ENCODE measurements around the gene FYN. TPM values are rescaled to one million over a fixed set of nuclear protein-coding genes. Genes with fewer than 3 reads are reported as not detected.

The FYN gene
- total RNA-seq, 4 donors from 2014 or later, result 56.3 to 96.4 (median 81.8) TPM

DNA sequence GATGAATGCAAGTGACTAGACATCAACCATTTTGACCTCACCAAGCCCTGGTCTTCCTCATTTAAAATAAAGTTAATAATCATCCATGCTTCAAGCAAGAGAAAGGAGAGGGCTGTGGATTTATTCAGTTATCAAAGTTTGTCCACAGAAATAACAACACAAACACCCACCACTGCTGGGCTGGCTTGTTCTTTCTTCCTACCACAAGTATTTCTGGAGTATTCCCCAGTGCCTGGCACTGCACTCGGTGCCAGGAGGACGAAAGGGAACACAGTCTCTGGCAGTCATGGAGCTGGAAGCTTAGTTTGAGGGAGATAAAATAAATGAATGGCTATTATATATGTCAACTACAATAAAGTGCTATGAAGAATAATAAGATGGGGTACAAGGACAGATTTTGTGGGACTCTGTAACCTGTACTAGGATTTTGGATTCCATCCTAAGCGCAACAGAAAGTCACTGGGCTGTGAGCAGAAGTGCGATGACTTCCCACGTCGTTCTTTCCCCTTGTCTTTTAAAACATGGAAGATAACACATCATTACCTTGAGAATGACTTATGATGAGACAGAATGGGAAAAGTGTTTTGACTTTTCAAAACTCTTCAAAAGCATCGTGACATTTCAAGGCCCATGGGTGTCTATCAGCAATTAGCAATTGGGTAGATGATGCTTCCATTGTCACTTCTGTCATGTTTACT lies 193.1 kb downstream of the FYN start:
- WGBS, 2 donors, result 86 to 88% methylated on average over 7 of the region's 7 CpGs
- no peak overlapping the region for H3K4me3 ChIP-seq (ENCODE audit: low read depth, poor library complexity, severe bottlenecking)
- DNase-seq (ENCODE audit: low spot score in 2 of 2), result no peak
- intact Hi-C loops (cut with DNase I; ENCODE audit: low total_unique reads), result no loop called here
- TF ChIP-seq, protein P1, sequence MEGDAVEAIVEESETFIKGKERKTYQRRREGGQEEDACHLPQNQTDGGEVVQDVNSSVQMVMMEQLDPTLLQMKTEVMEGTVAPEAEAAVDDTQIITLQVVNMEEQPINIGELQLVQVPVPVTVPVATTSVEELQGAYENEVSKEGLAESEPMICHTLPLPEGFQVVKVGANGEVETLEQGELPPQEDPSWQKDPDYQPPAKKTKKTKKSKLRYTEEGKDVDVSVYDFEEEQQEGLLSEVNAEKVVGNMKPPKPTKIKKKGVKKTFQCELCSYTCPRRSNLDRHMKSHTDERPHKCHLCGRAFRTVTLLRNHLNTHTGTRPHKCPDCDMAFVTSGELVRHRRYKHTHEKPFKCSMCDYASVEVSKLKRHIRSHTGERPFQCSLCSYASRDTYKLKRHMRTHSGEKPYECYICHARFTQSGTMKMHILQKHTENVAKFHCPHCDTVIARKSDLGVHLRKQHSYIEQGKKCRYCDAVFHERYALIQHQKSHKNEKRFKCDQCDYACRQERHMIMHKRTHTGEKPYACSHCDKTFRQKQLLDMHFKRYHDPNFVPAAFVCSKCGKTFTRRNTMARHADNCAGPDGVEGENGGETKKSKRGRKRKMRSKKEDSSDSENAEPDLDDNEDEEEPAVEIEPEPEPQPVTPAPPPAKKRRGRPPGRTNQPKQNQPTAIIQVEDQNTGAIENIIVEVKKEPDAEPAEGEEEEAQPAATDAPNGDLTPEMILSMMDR (IDR thresholded peaks at IDR 0.05), result no peak
- no peak for TF ChIP-seq POLR2A (IDR thresholded peaks at IDR 0.05)

GRCh38 chr6:111679126-111679858 lies 194.0 kb downstream of the FYN start:
- no peak for TF ChIP-seq POLR2A (IDR thresholded peaks at IDR 0.05)
- TF ChIP-seq, protein P1 (IDR thresholded peaks at IDR 0.05), result no peak
- DNase-seq (ENCODE audit: low spot score in 2 of 2), result no peak
- no peak overlapping the region for H3K4me3 ChIP-seq (ENCODE audit: low read depth, poor library complexity, severe bottlenecking)
- WGBS, 2 donors, result 84 to 86% methylated on average over 5 of the region's 5 CpGs
- intact Hi-C loops (cut with DNase I; ENCODE audit: low total_unique reads), result no loop called here

DNA sequence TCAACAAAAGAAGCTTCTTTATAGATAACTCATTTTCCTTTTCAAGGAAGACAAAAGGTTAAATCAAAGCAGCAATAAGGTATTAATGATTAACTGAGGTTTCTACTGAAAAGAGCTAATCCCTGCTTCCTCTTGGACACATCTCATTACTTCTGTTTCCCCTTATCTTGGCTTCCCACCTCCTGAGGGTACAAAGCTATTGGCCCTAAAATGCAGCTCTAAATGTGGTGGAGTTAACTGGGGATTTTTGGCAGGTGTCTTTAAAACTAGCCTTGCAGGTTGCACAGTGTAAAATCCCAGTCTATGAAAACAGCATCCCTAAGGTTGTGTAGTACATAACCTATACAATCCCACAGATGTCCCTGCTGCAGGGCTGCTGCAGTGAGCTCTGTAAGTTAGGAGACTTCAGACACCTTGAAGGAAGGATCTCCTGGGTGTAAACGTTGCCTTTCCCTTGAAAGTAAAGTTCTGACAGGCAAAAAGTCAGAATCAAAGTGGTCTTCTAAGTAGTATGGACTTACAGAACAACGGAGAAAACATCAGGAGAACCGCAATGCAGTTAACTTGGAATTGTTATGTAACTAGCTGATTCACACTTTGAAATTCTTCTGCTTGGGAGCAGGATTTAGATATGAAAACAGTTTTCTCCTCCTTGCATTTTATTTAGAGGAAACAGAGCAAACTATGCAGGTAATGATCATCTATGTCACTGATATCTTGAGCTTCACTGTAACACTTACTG lies 195.8 kb downstream of the FYN start:
- TF ChIP-seq, protein P1 (IDR thresholded peaks at IDR 0.05), result no peak
- no peak for TF ChIP-seq POLR2A (IDR thresholded peaks at IDR 0.05)
- intact Hi-C loops (cut with DNase I; ENCODE audit: low total_unique reads), result no loop called here
- 37 to 51% methylated on average over 3 of the region's 3 CpGs for WGBS, 2 donors
- no peak overlapping the region for H3K4me3 ChIP-seq (ENCODE audit: low read depth, poor library complexity, severe bottlenecking)
- DNase-seq (ENCODE audit: low spot score in 2 of 2), result no peak

DNA sequence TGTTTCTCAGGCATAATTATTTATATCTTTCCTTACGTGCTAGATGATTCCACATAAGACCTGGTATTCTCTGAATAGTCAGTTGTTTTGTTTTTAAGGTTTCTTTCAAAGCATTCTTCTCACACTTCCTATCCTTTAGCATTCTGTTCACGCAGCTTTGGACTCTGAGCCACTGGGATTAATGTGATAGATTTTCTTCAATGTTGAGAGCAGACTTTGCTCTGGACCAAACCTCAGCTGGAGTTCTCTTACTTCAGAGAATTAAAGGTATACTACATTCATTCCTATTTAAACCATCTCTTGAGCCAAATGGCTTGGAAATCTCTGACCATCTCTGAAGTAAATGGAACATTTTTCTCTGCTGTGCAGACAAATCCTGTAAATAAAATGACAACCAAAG lies 196.9 kb downstream of the FYN start:
- TF ChIP-seq, protein P1 (IDR thresholded peaks at IDR 0.05), result no peak
- WGBS, 2 donors, result 92 to 96% methylated on average over 2 of the region's 2 CpGs
- intact Hi-C loops (cut with DNase I; ENCODE audit: low total_unique reads), result no loop called here

DNA sequence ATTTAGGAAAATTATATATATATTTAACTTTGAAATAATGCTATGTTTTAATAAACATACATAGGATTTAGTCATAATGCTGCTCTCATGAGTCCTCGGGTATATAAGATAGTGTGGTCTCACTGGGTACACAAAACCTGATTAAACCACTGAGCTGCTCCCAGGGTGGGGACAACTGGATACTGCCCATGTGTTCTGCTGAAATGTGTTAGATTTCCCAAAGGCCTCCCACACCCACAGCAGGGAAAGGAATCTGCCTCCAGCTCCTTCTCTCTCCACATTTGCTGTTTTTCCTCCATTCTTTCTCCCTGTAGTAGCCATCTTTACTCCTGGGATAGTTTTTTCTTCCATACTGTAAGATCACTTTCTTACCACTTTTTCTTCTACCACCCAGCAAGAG lies 198.4 kb downstream of the FYN start:
- intact Hi-C loops (cut with DNase I; ENCODE audit: low total_unique reads), result no loop called here
- 69 to 86% methylated on average over 1 of the region's 1 CpG for WGBS, 2 donors
- no peak for DNase-seq (ENCODE audit: low spot score in 2 of 2)
- no peak overlapping the region for H3K4me3 ChIP-seq (ENCODE audit: low read depth, poor library complexity, severe bottlenecking)
- TF ChIP-seq POLR2A (IDR thresholded peaks at IDR 0.05), result no peak
- TF ChIP-seq, protein P1 (IDR thresholded peaks at IDR 0.05), result no peak

More for the DNA sequence above, 196.9 kb downstream of the FYN start:
- no peak for DNase-seq (ENCODE audit: low spot score in 2 of 2)
- H3K4me3 ChIP-seq (ENCODE audit: low read depth, poor library complexity, severe bottlenecking), result no peak overlapping the region
